ENCODE measurements around the gene ISL2. TPM values are rescaled to one million over a fixed set of nuclear protein-coding genes. Genes with fewer than 3 reads are reported as not detected.

The ISL2 gene
- total and polyA plus RNA-seq, 2 of the 13 experiments (the other 11 are each of a cell fraction or from before 2014, with no cell fraction given): 4.3 to 5.1 TPM

DNA sequence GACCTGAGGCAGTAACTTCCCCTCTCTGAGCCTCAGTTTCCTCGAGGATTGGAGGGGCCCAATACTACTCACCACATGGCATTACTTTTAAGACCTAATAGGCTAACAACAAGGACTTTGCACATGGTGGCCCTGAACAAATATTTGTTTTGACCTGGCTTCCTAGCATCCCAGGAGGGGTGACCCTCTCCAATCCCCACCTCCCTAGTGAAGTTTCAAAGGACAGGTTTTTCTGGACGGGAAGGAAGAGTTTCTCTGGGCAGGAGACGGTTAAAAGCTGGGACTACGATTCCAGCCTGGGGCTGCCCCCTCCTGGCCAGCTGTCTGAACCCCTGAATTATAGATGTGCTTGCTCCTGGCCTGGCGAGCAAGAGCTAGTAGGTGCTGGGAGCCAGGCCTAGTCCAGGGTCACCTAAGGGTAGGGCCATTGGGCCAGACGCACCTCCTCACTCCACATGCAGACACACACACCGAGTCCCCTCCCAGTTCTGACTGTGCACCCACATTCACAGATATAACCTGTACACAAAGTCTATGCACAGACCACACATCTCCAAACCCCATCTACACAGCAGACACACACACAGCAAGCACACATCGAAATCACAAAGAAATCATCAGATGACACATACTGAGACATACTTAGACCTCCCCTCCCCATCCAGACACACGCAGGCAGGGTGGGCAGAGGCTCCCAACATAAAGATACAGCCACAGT, 2.7 kb upstream of the ISL2 start (continued):
- TF ChIP-seq, protein P1, sequence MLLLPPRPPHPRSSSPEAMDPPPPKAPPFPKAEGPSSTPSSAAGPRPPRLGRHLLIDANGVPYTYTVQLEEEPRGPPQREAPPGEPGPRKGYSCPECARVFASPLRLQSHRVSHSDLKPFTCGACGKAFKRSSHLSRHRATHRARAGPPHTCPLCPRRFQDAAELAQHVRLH (CRISPR knock-in tag; IDR thresholded peaks at IDR 0.05; ENCODE audit: borderline replicate concordance, low read depth): peak; percentile 80; the same call in 1 of the 2 replicates
- TF ChIP-seq, protein P2, sequence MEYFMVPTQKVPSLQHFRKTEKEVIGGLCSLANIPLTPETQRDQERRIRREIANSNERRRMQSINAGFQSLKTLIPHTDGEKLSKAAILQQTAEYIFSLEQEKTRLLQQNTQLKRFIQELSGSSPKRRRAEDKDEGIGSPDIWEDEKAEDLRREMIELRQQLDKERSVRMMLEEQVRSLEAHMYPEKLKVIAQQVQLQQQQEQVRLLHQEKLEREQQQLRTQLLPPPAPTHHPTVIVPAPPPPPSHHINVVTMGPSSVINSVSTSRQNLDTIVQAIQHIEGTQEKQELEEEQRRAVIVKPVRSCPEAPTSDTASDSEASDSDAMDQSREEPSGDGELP (IDR thresholded peaks at IDR 0.05; ENCODE audit: borderline replicate concordance, low read depth): peak; percentile 53
- TF ChIP-seq PPARG (CRISPR knock-in tag; conservative IDR thresholded peaks at IDR 0.05) (no peak; the same call in 1 of the 2 replicates), ZNF746 (CRISPR knock-in tag; IDR thresholded peaks at IDR 0.05) (peak; percentile 84), ZNF160 (CRISPR knock-in tag; IDR thresholded peaks at IDR 0.05) (no peak), ZNF788 (CRISPR knock-in tag; IDR thresholded peaks at IDR 0.05; ENCODE audit: borderline replicate concordance) (0 out of 2 replicates have a peak, but pooled peaks have one; percentile 51), YEATS2 (CRISPR knock-in tag; IDR thresholded peaks at IDR 0.05; ENCODE audit: borderline replicate concordance) (peak; percentile 71; the same call in 1 of the 2 replicates), KLF6 (CRISPR knock-in tag; IDR thresholded peaks at IDR 0.05) (no peak), AKAP8 (CRISPR knock-in tag; IDR thresholded peaks at IDR 0.05) (no peak), SALL2 (CRISPR knock-in tag; IDR thresholded peaks at IDR 0.05) (0 out of 2 replicates have a peak, but pooled peaks have one; percentile 4), CBX5 (CRISPR knock-in tag; IDR thresholded peaks at IDR 0.05; ENCODE audit: borderline replicate concordance) (peak; percentile 75; the same call in 1 of the 2 replicates), SUZ12 (IDR thresholded peaks at IDR 0.05; ENCODE audit: low read depth, low read length) (no peak)
- TF ChIP-seq, protein P3, sequence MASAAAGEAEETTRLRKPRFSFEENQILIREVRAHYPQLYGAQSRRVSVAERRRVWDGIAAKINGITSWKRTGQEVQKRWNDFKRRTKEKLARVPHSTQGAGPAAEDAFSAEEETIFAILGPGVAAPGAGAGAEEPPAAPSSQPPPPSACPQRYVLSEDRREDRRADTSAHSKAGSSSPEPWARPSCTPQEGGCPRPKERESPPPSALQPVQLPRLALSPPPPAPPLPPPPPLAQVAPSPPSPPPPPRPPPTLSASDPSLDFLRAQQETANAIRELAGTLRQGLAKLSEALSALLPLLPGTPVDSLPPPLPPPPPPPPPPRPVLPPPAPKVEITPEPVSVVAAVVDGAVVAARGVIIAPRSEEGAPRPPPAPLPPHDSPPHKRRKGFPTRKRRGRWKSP (CRISPR knock-in tag; IDR thresholded peaks at IDR 0.05): 0 out of 2 replicates have a peak, but pooled peaks have one; percentile 43
- TF ChIP-seq, protein P4, sequence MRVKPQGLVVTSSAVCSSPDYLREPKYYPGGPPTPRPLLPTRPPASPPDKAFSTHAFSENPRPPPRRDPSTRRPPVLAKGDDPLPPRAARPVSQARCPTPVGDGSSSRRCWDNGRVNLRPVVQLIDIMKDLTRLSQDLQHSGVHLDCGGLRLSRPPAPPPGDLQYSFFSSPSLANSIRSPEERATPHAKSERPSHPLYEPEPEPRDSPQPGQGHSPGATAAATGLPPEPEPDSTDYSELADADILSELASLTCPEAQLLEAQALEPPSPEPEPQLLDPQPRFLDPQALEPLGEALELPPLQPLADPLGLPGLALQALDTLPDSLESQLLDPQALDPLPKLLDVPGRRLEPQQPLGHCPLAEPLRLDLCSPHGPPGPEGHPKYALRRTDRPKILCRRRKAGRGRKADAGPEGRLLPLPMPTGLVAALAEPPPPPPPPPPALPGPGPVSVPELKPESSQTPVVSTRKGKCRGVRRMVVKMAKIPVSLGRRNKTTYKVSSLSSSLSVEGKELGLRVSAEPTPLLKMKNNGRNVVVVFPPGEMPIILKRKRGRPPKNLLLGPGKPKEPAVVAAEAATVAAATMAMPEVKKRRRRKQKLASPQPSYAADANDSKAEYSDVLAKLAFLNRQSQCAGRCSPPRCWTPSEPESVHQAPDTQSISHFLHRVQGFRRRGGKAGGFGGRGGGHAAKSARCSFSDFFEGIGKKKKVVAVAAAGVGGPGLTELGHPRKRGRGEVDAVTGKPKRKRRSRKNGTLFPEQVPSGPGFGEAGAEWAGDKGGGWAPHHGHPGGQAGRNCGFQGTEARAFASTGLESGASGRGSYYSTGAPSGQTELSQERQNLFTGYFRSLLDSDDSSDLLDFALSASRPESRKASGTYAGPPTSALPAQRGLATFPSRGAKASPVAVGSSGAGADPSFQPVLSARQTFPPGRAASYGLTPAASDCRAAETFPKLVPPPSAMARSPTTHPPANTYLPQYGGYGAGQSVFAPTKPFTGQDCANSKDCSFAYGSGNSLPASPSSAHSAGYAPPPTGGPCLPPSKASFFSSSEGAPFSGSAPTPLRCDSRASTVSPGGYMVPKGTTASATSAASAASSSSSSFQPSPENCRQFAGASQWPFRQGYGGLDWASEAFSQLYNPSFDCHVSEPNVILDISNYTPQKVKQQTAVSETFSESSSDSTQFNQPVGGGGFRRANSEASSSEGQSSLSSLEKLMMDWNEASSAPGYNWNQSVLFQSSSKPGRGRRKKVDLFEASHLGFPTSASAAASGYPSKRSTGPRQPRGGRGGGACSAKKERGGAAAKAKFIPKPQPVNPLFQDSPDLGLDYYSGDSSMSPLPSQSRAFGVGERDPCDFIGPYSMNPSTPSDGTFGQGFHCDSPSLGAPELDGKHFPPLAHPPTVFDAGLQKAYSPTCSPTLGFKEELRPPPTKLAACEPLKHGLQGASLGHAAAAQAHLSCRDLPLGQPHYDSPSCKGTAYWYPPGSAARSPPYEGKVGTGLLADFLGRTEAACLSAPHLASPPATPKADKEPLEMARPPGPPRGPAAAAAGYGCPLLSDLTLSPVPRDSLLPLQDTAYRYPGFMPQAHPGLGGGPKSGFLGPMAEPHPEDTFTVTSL (CRISPR knock-in tag; IDR thresholded peaks at IDR 0.05; ENCODE audit: borderline replicate concordance): peak; percentile 13; the same call in 1 of the 2 replicates
- TF ChIP-seq, protein P5, sequence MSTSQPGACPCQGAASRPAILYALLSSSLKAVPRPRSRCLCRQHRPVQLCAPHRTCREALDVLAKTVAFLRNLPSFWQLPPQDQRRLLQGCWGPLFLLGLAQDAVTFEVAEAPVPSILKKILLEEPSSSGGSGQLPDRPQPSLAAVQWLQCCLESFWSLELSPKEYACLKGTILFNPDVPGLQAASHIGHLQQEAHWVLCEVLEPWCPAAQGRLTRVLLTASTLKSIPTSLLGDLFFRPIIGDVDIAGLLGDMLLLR (CRISPR knock-in tag; IDR thresholded peaks at IDR 0.05): no peak
- TF ChIP-seq, protein P6, sequence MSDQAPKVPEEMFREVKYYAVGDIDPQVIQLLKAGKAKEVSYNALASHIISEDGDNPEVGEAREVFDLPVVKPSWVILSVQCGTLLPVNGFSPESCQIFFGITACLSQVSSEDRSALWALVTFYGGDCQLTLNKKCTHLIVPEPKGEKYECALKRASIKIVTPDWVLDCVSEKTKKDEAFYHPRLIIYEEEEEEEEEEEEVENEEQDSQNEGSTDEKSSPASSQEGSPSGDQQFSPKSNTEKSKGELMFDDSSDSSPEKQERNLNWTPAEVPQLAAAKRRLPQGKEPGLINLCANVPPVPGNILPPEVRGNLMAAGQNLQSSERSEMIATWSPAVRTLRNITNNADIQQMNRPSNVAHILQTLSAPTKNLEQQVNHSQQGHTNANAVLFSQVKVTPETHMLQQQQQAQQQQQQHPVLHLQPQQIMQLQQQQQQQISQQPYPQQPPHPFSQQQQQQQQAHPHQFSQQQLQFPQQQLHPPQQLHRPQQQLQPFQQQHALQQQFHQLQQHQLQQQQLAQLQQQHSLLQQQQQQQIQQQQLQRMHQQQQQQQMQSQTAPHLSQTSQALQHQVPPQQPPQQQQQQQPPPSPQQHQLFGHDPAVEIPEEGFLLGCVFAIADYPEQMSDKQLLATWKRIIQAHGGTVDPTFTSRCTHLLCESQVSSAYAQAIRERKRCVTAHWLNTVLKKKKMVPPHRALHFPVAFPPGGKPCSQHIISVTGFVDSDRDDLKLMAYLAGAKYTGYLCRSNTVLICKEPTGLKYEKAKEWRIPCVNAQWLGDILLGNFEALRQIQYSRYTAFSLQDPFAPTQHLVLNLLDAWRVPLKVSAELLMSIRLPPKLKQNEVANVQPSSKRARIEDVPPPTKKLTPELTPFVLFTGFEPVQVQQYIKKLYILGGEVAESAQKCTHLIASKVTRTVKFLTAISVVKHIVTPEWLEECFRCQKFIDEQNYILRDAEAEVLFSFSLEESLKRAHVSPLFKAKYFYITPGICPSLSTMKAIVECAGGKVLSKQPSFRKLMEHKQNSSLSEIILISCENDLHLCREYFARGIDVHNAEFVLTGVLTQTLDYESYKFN (CRISPR knock-in tag; conservative IDR thresholded peaks at IDR 0.05): peak; percentile 89
